ENCODE data around the gene KDM1B.
"Not testable (repeated sequence)": the region's sequence is repeated elsewhere in the genome, so short reads cannot be mapped to it uniquely, and the experiment has no call there.

DNA sequence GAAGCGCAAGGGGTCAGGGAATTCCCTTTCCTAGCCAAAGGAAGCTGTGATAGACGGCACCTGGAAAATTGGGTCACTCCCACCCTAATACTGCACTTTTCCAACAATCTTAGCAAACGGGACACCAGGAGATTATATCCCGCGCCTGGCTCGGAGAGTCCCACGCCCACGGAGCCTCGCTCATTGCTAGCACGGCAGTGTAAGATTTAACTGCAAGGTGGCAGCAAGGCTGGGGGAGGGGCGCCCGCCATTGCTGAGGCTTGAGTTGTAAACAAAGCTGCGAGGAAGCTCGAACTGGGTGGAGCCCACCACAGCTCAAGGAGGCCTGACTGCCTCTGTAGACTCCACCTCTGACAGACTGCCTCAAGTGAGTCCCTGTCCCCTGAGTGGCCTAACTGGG lies 73.4 kb downstream of the KDM1B start:
- TF ChIP-seq EZH2phosphoT487, EZH2 (IDR thresholded peaks at IDR 0.05): not testable (repeated sequence)
- TF ChIP-seq, protein P1, sequence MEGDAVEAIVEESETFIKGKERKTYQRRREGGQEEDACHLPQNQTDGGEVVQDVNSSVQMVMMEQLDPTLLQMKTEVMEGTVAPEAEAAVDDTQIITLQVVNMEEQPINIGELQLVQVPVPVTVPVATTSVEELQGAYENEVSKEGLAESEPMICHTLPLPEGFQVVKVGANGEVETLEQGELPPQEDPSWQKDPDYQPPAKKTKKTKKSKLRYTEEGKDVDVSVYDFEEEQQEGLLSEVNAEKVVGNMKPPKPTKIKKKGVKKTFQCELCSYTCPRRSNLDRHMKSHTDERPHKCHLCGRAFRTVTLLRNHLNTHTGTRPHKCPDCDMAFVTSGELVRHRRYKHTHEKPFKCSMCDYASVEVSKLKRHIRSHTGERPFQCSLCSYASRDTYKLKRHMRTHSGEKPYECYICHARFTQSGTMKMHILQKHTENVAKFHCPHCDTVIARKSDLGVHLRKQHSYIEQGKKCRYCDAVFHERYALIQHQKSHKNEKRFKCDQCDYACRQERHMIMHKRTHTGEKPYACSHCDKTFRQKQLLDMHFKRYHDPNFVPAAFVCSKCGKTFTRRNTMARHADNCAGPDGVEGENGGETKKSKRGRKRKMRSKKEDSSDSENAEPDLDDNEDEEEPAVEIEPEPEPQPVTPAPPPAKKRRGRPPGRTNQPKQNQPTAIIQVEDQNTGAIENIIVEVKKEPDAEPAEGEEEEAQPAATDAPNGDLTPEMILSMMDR (IDR thresholded peaks at IDR 0.05), result not testable (repeated sequence)

Data from neural progenitor cell (in vitro differentiated cells).